Activated naive CD8-positive, alpha-beta T cell treated with anti-CD3 and anti-CD28 coated beads, Interleukin-2, amount 10 ng/mL, durations not matched to agents 7 days and 5 days (primary cell): ENCODE measurements around the gene COL6A2. TPM values are rescaled to one million over a fixed set of nuclear protein-coding genes. Genes with fewer than 3 reads are reported as not detected.

Source experiments
- ATAC-seq: fragments of 150-1000 bp; cut with Tn5 transposase; one replicate; pipeline ENCODE4 v1.10.0; 2021; ENCODE audit warnings: low read depth, moderate library complexity
- POLR2A ChIA-PET: fragments of 350-600 bp; sonication (Branson Sonifier 250); formaldehyde crosslinking; loops from one replicate; lab custom pipeline; 2021; ENCODE audit warnings: antibody characterized with exemption; lab: Charles Lee
- DNase-seq: peaks from one replicate; pipeline ENCODE4 v3.0.0; 2021
- H3K27ac Mint-ChIP-seq: one replicate; pipeline ENCODE4 v1.8.0; 2022; ENCODE audit warnings: mild to moderate bottlenecking, mixed read lengths
- H3K27me3 Mint-ChIP-seq: one replicate; pipeline ENCODE4 v1.8.0; 2022; ENCODE audit warnings: mild to moderate bottlenecking, moderate library complexity, mixed read lengths
- H3K36me3 Mint-ChIP-seq: one replicate; pipeline ENCODE4 v1.8.0; 2021; ENCODE audit warnings: mild to moderate bottlenecking, mixed read lengths
- H3K4me1 Mint-ChIP-seq: one replicate; pipeline ENCODE4 v1.8.0; 2021; ENCODE audit warnings: mixed read lengths
- H3K4me3 Mint-ChIP-seq: one replicate; pipeline ENCODE4 v1.8.0; 2022; ENCODE audit warnings: mild to moderate bottlenecking, moderate library complexity, mixed read lengths
- H3K9me3 Mint-ChIP-seq: one replicate; pipeline ENCODE4 v1.8.0; 2021; ENCODE audit warnings: mixed read lengths
- total RNA-seq, 2 experiments: library from RNA; stranded (reverse); gene quantifications; one replicate each; pipeline ENCODE4 v1.2.3, GENCODE V29; 2021

Gene COL6A2
- total RNA-seq = 10 to 100 TPM; 23.8 to 23.9 TPM

DNA sequence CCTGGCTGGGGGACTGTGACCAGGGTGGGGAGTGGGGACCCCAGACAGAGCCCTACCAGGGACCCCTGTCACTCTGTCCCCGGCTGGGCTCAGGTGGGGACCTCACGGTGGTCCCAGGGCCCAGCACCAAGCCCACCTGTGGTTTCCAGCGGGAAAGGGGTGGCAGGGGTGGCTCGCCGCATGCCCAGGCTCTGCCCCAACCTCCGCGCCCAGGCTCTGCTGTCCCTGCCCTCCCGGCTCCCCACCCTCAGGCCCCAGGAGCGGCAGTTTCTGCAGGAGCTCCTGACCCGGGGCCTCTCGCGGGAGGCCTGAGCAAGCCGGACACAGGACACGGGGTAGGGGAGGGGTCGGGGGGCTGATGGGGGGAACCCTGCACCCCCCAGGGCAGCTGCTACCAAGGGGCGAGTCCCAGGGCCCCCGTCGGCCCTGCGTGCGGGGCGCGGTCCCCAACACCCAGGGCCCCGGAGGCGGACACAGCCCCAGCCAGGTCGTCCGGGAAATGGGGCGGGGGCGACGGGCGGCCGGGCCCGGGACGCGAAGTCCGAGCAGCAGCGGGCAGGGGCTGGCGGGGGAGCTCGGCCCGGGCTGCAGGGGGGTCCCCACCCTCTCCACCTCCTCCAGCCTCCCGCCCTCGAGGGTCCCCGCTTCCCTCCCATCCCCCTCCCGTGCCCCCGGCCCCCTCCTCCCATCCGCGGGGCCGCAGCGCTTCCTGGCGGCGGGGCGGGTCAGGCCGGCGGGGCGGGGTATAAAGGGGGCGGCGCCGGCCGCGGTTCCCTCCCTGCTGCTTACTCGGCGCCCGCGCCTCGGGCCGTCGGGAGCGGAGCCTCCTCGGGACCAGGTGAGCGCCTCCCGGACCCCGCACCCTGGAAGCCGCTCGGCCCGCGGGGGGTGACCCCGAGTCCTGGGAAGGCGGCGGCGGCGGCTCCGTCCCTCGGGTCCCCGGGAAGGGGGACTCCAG, at the start of gene COL6A2:
TSS of gene COL6A2 (plus strand) at position 777 of the 958 bp plus-strand sequence.
- POLR2A ChIA-PET = no interaction called here
- Mint-ChIP-seq H3K27ac (peak within 1 kb of the TSS; percentile 60), H3K36me3 (peaks cover 2% of the 10 kb centered on the region), H3K27me3 (peaks cover 20% of the 10 kb centered on the region), H3K4me3 (peak within 1 kb of the TSS; percentile 51), H3K4me1 (no peaks in the 10 kb centered on the region), H3K9me3 (no peaks in the 10 kb centered on the region)
- DNase-seq (peak; percentile 74), ATAC-seq (peak; percentile 87)

DNA sequence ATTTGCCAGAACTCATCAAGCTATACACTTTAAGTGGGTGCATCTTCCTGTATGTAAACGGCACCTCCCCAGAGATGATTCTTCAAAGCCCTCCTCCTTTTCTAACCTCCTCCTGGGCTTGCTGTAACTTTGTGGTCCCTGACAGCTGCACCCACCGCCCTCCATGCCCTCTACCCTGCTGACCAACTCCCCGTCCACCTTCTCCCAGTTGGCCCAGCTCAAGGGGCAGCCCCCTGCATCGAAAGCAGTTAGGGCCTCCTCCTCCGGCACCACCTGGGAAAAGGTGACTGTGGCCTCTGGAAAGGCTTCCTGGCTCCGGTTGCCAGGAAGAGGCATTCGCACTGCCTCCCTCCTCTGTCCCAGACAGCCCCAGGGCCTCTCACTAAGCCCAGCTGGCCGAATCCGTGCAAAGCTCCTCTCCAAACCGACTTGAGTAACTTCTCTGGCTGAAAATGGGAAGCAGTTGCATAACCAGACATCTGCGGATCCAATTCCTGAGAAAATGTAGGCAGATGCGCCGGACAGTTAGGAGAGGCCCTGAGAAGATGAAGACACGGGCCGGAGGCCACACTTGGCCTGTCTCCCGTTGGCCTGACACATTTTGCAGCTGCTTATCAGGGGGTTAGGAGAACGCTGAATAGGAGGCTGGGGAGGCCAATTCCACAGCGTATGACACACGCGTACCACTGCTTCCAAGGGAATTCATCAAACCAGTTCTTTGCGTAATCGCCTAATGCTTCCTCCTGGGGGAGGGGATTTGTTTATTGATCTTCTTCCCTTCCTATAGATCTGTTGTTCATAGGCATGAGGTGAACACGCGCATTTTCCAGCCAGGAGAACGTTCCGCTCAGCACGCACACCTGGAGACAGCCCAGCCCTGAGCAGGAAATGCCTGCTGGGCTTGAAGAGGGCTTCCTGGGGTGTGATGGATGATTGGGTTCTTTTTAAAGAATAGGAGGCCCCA, 48.7 kb upstream of the COL6A2 start:
- no peak overlapping the region for H3K27ac Mint-ChIP-seq

DNA sequence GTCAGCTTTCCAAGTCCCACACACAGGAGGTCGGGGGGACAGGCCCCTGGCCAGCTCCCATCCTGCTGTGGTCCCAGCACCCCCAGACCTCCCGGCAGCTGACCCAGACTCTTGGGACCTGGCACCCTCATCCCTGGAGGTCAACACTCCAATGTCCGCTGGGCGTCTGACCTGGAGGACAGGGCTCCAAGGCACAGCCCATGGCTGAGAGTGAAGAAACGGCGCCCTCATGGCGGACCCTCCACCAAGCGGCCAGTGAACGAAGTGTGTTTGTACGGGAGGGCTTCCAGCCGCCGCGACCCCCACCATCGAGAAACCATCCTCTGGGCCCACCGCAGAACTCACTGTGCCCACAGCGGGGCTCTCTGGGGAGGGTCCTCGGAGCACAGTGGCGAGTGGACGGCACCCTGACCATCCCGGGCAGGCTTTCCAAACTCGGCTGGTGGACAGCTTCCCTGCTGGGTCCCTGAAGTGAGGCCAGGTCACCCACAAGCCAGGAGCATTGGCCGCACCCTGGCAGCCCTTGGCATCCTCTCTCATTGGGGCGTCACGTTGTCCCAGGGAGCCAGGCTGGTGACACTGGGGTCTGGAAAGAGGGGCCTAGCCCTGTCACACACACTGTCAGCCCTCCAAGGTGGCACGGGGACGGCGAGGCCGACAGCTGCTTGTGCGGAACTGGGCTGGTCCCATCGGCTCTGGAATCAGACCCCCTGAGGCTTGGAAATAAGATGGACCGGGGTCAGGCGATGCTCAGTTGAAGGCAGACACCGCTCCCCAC, 47.8 kb upstream of the COL6A2 start:
- Mint-ChIP-seq H3K27ac (no peak overlapping the region), H3K4me1 (no peaks in the 10 kb centered on the region), H3K4me3 (no peak overlapping the region), H3K9me3 (peaks cover 3% of the 10 kb centered on the region), H3K36me3 (no peaks in the 10 kb centered on the region), H3K27me3 (no peaks in the 10 kb centered on the region)
- no peak for ATAC-seq
- DNase-seq = no peak
- POLR2A ChIA-PET = no interaction called here

More for the DNA sequence above, 48.7 kb upstream of the COL6A2 start:
- Mint-ChIP-seq H3K9me3 (peaks cover 3% of the 10 kb centered on the region), H3K4me3 (no peak overlapping the region), H3K4me1 (no peaks in the 10 kb centered on the region), H3K36me3 (no peaks in the 10 kb centered on the region), H3K27me3 (peaks cover 3% of the 10 kb centered on the region)
- POLR2A ChIA-PET = no interaction called here
- ATAC-seq (no peak), DNase-seq (no peak)

DNA sequence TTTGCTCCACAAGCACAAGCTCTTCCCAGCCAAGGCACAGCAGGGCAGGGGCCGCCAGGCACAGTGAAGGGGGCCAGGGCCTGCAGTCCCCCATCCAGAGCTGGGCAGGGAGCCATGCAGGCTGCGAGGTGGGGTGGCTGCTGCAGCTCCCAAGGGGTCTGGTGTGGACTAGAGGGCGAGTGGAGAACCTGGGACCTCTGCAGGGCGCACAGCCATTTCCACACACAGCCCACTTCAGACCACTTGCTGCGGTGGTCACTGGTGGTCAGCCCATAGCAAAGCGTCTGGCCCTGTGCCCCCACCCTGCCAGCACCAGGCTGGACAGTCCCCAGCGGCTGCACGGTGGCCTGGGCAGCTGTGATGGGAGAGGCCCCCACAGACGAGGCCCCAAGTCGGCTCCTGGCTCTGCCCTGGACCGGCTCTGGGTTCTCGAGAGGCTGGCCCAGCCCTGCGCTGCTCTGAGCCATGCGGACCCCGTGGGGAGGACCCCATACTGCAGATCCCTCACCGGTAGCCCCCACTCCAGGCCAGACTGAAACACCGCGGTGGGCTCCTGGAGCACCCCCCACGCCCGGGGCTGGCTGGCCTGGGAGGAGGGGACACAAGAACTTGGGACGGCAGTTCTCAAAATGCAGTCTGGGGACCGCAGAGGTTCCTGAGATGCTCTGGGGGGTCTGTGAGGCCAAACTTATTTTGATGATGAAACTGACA, 47.1 kb upstream of the COL6A2 start:
- no peak overlapping the region for H3K4me3 Mint-ChIP-seq
- ATAC-seq (no peak), DNase-seq (no peak)
- no peaks in the 10 kb centered on the region for H3K36me3 Mint-ChIP-seq
- H3K4me1 Mint-ChIP-seq = no peaks in the 10 kb centered on the region
- no peaks in the 10 kb centered on the region for H3K27me3 Mint-ChIP-seq
- POLR2A ChIA-PET = no interaction called here
- no peak overlapping the region for H3K27ac Mint-ChIP-seq
- peaks cover 3% of the 10 kb centered on the region for H3K9me3 Mint-ChIP-seq

DNA sequence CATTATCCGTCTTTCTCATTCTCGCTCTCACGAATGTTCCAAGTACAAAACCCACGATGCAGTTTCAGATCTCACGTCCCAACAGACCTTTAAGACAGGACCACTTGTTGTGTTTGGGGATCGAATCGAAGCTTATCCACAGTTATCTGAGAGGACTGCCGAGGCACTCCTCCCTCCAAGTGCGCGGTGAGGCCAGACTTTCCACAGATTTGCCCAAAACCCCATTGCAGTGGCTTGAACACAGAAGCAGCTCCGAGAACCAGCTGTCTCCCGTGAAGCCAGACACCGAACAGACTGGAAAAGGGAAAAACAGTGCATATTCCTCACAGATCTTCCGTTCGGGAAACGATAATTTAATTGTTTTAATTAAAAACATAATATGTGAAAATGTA, 46.5 kb upstream of the COL6A2 start:
- ATAC-seq (no peak), DNase-seq (no peak)
- Mint-ChIP-seq H3K27ac (no peak overlapping the region), H3K4me3 (no peak overlapping the region), H3K9me3 (peaks cover 3% of the 10 kb centered on the region), H3K4me1 (no peaks in the 10 kb centered on the region), H3K36me3 (no peaks in the 10 kb centered on the region), H3K27me3 (no peaks in the 10 kb centered on the region)
- POLR2A ChIA-PET = no interaction called here

DNA sequence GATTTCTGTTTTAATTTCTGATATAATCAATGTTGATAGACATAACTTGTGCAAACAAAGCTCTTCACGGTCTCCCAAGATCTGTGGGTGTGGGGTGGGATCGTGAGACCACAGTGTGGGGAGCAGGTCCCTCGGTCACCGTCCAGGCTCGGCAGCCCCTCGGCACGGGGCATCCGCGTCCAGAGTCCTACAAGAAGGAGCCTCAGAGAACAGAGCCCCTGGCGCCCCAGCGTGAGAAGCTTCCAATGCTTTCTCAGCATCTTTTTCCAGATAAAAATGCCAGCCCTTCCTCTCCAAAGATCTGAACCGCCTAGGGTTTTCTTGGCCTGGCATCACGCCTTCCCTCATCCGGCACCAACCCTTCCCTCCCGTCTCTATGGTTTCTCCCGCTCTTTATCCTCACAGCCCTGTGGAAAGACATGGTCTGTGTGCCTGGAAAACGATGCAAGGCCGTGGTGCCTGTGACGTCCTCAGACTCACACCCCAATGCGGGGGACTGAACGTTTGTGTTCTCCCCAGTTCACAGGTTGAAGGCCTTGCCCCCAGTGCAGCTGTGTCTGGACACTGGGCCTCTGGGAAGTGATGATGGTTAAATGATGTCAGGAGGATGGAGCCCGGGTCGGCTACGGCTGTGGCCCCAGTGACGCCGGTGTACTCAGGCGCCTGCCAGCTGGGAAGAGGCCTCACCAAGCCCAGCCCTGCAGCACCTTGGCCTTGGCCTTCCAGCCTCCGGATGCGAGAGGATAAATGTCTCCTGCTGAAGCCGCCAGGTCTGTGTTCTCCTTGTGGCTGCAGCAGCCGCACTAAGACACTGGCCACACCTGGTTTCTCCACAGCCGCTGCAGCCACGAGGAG, 45.9 kb upstream of the COL6A2 start:
- ATAC-seq = no peak
- Mint-ChIP-seq H3K4me1 (no peaks in the 10 kb centered on the region), H3K27ac (no peak overlapping the region), H3K9me3 (peaks cover 3% of the 10 kb centered on the region), H3K27me3 (peaks cover under 1% of the 10 kb centered on the region), H3K4me3 (no peak overlapping the region), H3K36me3 (no peaks in the 10 kb centered on the region)
- no peak for DNase-seq
- POLR2A ChIA-PET = no interaction called here

DNA sequence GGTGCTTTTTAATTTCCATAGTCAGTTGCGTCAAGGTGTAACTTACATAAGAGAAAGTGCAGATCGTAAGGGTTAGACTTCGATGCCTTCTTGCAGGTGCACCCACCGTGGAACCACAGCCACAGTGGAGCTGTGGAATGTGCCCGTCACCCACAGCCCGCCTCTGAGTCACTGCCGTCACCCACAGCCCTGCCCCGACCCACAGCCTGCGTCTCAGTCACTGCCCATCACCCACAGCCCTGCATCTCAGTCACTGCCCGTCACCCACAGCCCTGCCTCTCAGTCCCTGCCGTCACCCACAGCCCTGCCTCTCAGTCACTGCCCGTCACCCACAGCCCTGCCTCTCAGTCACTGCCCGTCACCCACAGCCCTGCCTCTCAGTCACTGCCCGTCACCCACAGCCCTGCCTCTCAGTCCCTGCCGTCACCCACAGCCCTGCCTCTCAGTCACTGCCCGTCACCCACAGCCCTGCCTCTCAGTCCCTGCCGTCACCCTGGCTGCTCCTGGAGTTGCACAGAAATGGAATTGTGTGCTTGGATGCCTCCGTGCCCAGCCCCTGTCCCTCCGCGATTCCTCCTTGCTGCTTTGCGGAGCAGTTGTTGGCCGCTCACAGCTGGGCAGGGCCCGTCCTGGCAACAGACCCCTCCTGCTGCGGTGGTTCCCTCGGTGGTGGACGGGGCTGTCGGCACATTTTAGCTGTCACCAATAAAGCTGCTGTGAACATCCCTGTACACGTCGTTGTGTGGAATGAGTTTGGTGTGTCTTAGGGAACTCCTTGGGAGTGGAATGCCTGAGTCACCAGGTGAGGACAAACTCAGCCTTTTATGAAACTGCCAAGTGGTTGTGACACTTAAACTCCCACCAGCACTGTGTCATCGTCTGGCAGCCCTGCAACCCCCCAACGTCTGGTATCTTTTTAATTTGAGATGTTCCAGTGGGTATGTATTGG, 44.9 kb upstream of the COL6A2 start:
- Mint-ChIP-seq H3K27ac (no peak overlapping the region), H3K4me3 (no peak overlapping the region), H3K36me3 (no peaks in the 10 kb centered on the region), H3K27me3 (peaks cover 3% of the 10 kb centered on the region), H3K4me1 (peaks cover 7% of the 10 kb centered on the region), H3K9me3 (peaks cover 3% of the 10 kb centered on the region)
- ATAC-seq = no peak
- DNase-seq = no peak
- POLR2A ChIA-PET = no interaction called here

DNA sequence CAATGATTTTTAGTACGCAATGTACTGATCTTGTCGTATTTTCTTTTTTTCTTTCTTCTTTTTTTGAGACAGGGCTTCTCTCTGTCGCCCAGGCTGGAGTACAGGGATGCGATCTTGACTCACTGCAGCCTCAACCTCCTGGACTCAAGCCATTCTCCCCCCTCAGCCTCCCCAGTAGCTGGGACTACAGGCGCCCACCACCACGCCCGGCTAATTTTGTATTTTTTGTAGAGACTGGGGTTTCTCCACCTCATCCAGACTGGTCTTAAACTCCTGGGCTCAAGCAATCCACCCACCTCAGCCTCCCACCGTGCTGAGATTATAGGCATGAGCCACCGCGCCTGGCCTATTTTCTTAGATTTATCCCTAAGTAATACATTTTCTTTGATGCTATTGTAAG, 43.9 kb upstream of the COL6A2 start:
- Mint-ChIP-seq H3K27me3 (peaks cover 3% of the 10 kb centered on the region), H3K36me3 (no peaks in the 10 kb centered on the region), H3K27ac (no peak overlapping the region), H3K4me1 (peaks cover 15% of the 10 kb centered on the region), H3K4me3 (no peak overlapping the region), H3K9me3 (peaks cover 3% of the 10 kb centered on the region)
- POLR2A ChIA-PET = no interaction called here
- DNase-seq = no peak
- ATAC-seq = no peak

DNA sequence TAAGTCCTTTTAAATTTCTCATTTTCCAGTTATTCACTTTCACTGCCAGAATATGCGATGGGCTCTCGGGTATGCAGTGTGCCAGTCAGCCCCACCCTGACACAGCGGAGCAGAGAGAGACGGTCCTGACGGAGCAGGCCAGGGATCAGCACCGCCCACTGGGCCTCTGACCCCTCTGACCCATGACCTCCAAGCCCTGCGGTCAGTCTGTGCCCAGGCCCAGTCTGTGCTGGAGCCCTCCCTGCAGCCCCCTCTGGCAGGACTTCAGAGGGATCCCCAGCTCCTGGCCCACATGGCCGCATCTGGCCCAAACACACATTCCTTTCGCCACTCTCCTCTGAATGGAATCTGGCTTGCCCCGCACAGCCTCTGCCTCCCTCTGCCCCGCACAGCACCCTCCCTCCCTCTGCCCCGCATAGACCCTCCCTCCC, 43.4 kb upstream of the COL6A2 start:
- peaks cover 6% of the 10 kb centered on the region for H3K9me3 Mint-ChIP-seq
- H3K4me1 Mint-ChIP-seq = peaks cover 15% of the 10 kb centered on the region
- H3K27ac Mint-ChIP-seq = no peak overlapping the region
- no peak overlapping the region for H3K4me3 Mint-ChIP-seq
- ATAC-seq = no peak
- POLR2A ChIA-PET = no interaction called here
- no peak for DNase-seq
- H3K27me3 Mint-ChIP-seq = peaks cover 3% of the 10 kb centered on the region
- no peaks in the 10 kb centered on the region for H3K36me3 Mint-ChIP-seq

DNA sequence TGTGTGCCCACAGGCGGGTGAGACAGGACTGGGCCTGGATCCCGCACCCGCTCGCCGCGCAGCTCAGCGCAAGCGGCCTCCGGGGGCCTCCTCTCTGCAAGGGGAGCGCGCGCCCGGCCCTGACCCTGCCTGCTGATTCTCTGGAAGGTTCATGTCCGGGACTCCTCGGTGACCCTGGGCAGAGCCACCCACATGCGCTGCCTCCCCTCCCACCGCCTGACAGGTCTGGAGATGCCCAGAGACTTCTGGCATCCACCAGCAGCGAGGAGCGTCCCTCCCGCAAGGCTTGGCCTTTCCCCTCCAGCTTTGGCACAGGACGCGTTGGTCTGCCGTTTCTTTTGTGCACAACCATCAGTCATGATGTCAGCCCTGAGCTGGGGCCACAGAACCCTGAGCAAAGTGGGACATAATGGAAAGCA, 42.0 kb upstream of the COL6A2 start:
- peaks cover 5% of the 10 kb centered on the region for H3K9me3 Mint-ChIP-seq
- H3K4me1 Mint-ChIP-seq = peaks cover 15% of the 10 kb centered on the region

DNA sequence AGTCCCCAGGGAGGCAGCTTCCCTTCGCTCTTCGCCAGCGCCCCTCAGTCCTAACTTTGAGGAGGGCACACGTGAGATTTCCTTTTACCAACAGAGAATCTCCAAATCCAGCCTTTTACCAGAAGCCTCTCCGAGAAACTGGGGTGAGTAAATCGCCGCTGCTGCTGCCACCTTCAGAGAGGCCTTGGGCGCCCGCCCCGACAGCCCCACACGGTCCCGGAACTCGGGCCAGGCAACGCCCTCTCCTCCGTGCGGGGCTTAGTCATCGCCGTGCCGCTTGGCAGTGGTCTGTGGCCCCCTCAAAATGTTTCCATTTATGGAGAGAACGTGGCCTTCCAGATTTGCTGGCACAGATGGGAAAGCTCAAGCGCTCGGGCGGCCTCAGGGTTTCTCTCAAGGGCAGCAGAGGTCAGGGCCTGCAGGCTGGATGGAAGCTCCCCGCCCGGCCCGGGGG, 41.4 kb upstream of the COL6A2 start:
- peak; percentile 28 for ATAC-seq

More for the DNA sequence above, 42.0 kb upstream of the COL6A2 start:
- no peak for ATAC-seq
- Mint-ChIP-seq H3K27ac (no peak overlapping the region), H3K27me3 (peaks cover 3% of the 10 kb centered on the region), H3K36me3 (no peaks in the 10 kb centered on the region), H3K4me3 (no peak overlapping the region)
- POLR2A ChIA-PET = no interaction called here
- DNase-seq = no peak

More for the DNA sequence above, 41.4 kb upstream of the COL6A2 start:
- Mint-ChIP-seq H3K27me3 (peaks cover 3% of the 10 kb centered on the region), H3K4me1 (peaks cover 16% of the 10 kb centered on the region), H3K4me3 (no peak overlapping the region), H3K27ac (no peak overlapping the region), H3K36me3 (no peaks in the 10 kb centered on the region), H3K9me3 (peaks cover 5% of the 10 kb centered on the region)
- POLR2A ChIA-PET = no interaction called here
- no peak for DNase-seq
